NB4 (cell line): ENCODE results near the gene PIGM.

ENCODE experiments used
- DNase-seq: peaks from one replicate; pipeline ENCODE4 v3.0.0; 2010; ENCODE audit warnings: low read depth
- H3K4me3 ChIP-seq: one replicate; pipeline ENCODE4 v1.5.1; 2011; ENCODE audit warnings: mild to moderate bottlenecking, low read depth, low read length, moderate library complexity
- MYC ChIP-seq: IDR thresholded peaks from 2 replicates; pipeline ENCODE4 v1.6.1; 2011; ENCODE audit warnings: low read depth, low read length
- POLR2A ChIP-seq: IDR thresholded peaks from 2 replicates; pipeline ENCODE4 v1.6.1; 2011; ENCODE audit warnings: mild to moderate bottlenecking; ENCODE audit not compliant: insufficient read length; ENCODE audit errors: extremely low read depth
- TF ChIP-seq, protein P1 (sequence below): IDR thresholded peaks from 2 replicates; pipeline ENCODE4 v1.6.1; 2011; ENCODE audit warnings: low read depth, low read length
- TF ChIP-seq, protein P2 (sequence below): IDR thresholded peaks from one replicate; pipeline ENCODE4 v1.5.1; 2012; ENCODE audit warnings: low read depth, low read length

The PIGM gene

DNA sequence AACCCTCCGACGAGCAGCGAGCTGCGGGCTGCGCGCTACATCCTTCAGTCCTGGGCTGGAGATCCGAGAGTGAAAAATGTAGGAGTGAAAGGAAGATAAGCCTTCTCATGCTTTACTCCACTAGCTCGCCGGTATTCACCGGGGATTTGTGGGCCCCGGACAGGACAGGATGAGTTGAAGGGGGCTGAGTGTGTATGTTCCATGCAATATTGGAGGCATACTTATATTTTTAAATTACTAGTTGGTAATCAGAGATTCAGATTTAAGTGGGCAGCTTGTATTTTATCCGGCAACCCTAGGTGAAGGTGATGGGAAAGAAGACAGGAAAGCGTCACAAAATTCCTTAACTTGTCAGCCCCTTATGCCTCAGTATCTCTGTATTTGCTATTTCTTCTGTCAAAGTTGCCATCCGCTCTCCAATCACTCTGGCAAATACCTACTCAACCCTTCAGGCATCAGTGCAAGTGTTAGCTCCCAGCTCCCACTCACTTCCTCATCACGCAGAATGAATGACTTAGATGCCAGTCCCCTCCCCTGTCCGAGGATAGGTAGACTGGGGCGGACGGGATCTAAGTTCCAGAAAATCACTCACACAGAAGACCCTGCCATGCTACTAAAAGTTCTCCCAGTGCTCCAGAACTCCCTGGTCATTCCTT is 503 bp upstream of the PIGM start:
- TF ChIP-seq, protein P1, sequence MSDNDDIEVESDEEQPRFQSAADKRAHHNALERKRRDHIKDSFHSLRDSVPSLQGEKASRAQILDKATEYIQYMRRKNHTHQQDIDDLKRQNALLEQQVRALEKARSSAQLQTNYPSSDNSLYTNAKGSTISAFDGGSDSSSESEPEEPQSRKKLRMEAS: no peak
- no peak for TF ChIP-seq MYC
- TF ChIP-seq, protein P2, sequence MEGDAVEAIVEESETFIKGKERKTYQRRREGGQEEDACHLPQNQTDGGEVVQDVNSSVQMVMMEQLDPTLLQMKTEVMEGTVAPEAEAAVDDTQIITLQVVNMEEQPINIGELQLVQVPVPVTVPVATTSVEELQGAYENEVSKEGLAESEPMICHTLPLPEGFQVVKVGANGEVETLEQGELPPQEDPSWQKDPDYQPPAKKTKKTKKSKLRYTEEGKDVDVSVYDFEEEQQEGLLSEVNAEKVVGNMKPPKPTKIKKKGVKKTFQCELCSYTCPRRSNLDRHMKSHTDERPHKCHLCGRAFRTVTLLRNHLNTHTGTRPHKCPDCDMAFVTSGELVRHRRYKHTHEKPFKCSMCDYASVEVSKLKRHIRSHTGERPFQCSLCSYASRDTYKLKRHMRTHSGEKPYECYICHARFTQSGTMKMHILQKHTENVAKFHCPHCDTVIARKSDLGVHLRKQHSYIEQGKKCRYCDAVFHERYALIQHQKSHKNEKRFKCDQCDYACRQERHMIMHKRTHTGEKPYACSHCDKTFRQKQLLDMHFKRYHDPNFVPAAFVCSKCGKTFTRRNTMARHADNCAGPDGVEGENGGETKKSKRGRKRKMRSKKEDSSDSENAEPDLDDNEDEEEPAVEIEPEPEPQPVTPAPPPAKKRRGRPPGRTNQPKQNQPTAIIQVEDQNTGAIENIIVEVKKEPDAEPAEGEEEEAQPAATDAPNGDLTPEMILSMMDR: no peak
- TF ChIP-seq POLR2A: no peak
- peak; percentile 44 for DNase-seq
- peak overlapping the region; percentile 79 for H3K4me3 ChIP-seq

DNA sequence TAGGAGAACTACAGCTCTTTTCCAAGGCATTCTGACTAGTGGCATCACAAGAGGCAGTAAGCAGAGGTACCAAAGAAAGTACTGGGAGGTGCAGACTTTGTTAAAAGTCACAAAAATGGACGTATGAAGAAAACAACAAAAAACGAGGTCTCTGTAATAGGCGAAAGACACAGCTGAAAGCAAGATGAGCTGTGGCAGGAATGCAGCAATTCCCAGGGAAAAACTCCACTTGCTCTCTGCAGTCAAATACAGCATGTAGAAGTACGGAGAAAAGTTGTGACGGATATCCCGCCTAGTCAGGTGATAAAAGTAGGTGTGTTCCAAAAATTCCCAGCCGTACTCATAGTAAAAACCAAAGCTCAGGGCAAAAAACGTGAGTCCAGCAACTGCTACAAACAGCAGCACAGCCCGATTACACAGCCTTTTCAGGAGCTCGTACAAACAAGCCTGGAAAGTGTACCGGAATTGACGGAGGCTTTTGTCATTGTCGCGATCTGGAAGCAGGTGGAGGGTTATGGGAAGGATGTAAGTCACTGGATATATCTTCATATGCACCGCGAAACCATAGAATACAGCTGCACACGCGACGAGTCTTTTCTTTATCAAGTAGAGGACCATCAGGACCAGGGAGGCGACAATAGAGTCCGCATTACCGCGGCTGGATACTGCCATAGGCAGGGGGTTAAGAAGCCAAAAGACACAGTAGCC is 979 bp downstream of the PIGM start:
- TF ChIP-seq, protein P1: no peak
- TF ChIP-seq POLR2A: no peak
- TF ChIP-seq MYC: no peak
- TF ChIP-seq, protein P2: no peak
- peak; percentile 37 for DNase-seq

DNA sequence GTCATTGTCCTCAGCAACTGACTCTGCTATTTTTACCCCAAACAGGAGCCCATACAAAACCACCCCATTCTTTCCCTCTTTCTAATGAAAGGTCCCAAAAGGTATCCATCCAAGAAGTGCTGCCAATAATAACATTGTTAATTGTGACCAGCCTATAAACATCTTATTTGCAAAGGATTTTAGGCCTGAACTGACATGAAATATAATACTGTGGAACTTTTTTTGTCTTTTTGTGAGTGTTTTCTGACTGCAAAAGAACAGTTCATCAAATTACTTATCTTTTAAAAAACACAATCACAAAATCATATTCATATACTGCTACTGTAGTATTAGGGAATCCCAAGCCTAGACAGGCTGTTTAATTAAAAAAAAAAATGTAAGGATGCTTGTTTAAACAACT is 3.4 kb downstream of the PIGM start:
- DNase-seq: no peak
- no peak for TF ChIP-seq MYC
- TF ChIP-seq, protein P2: no peak
- TF ChIP-seq, protein P1: no peak
- no peak for TF ChIP-seq POLR2A
- H3K4me3 ChIP-seq: no peak overlapping the region

More for the DNA sequence above, 979 bp downstream of the PIGM start:
- peak overlapping the region; percentile 79 for H3K4me3 ChIP-seq

DNA sequence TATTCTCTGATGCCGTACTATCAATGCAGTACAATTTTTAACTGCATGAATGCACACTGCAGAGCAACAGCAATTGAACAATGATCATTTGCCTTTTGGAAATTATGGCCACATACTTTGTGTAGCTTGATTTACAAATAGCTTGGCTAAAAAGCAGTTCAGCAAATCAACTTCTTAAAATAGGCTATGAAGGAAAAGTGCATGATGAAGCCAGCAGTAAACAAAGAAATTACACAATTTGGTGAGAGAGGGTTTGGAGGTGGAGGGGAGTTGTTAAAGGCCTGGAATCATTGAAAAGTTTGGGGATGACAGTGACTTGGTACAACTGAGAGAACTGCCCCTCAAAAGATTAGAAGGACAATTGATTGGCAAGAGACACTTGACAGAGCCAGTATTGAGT is 6.5 kb downstream of the PIGM start:
- H3K4me3 ChIP-seq: no peak overlapping the region
- DNase-seq: no peak
- no peak for TF ChIP-seq MYC

DNA sequence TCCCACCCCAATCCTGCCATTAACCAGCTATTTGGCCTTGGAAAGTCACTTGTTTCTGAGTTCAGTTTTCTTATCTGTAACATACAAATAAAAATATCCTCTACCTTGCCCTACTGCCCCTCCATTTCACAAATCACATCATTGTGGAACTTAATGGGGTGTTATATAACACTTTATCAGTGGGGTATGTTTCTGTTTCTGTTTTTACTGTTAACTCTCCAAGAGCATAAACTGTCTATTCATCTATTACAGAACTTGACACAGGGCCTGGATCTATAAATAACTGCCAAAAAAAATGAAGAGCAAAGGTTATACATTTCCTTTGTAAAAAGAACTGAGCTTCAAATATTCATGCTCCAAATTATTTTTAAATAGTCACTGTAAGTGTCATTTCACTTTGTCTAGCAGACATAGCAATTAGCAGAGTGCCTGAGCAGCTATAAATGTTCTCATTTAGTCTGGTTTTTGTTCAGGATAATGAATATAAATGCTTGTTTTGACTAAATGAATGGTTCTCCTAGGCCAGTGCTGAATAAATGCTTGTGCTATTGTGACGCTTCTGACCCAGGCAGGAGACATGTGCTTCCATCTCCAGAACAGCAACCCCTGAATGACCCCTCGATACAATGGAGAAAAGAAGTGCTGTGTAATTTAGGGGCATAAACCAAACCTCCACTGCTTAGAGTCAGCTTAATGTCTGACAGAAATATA is 7.4 kb downstream of the PIGM start:
- no peak overlapping the region for H3K4me3 ChIP-seq
- TF ChIP-seq, protein P1: no peak
- TF ChIP-seq, protein P2: no peak
- TF ChIP-seq POLR2A (no peak), MYC (no peak)
- no peak for DNase-seq
